HTERT RPE-1 (cell line): ENCODE measurements around the gene SCAMP3.

Experiments
- in situ Hi-C: fragments of 300-500 bp; cut with MboI; formaldehyde crosslinking; loops from 4 replicates; pipeline ENCODE4 v1.14.3; 2020; ENCODE audit warnings: low sequenced_read_pairs

SCAMP3 gene

DNA sequence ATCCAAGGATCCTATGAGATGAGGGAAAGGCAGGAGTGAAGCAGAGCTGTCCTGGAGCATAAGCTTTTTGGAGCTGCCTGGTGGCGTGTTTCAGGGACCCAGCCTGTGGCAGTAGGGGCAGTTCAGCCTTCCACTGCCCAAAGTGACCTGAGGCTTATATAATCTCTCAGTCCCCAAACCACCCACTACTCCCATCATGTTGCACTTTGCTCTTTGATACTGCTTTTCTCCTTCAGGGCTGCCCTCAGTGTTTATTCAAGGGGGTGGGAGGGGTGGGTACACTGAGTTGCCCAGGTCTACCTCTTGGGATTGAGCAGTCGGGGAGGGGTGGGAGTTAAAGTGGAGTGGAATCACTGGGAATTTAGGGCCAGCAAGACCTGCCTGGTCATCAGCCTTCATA, 24.4 kb upstream of the SCAMP3 start:
- in situ Hi-C loops: no loop called here

DNA sequence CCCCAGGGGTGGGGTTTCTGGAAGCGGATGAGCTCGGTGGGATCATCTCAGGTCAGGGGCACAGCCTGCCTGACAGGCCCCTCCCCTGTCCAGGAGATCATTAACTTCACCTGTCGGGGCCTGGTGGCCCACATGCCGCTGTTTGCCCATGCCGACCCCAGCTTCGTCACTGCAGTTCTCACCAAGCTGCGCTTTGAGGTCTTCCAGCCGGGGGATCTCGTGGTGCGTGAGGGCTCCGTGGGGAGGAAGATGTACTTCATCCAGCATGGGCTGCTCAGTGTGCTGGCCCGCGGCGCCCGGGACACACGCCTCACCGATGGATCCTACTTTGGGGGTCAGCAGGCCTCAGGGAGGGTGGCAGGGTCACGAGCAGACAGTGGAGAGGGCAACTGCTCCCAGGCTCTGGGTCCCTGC, 23.5 kb upstream of the SCAMP3 start:
- in situ Hi-C loops: no loop called here

DNA sequence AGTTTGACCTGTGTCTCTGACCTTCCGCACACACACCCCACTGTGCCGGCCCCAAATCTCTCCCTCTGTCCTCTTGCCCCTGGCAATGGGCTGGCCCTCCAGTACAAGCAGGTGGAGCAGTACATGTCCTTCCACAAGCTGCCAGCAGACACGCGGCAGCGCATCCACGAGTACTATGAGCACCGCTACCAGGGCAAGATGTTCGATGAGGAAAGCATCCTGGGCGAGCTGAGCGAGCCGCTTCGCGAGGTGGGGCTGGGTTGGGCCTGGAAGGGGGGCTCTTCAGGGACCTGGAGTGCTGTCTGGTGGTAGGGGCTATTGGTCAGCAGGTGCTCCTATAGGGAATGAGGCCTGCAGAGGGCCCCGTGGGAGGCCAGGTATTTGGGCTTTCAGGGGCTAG, 22.9 kb upstream of the SCAMP3 start:
- in situ Hi-C loops: no loop called here

DNA sequence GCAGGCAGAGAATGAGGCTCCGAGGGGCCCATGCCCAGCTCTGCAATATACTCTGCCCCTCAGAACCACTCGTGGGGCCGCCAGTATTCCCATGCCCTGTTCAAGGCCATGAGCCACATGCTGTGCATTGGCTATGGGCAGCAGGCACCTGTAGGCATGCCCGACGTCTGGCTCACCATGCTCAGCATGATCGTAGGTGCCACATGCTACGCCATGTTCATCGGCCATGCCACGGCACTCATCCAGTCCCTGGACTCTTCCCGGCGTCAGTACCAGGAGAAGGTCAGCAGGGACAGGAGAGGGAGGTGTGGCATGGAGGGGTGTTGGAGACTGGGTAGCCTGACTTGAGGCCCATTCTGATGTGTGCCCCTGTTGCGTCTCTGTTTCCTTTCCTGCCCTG, 22.3 kb upstream of the SCAMP3 start:
- in situ Hi-C loops: no loop called here

DNA sequence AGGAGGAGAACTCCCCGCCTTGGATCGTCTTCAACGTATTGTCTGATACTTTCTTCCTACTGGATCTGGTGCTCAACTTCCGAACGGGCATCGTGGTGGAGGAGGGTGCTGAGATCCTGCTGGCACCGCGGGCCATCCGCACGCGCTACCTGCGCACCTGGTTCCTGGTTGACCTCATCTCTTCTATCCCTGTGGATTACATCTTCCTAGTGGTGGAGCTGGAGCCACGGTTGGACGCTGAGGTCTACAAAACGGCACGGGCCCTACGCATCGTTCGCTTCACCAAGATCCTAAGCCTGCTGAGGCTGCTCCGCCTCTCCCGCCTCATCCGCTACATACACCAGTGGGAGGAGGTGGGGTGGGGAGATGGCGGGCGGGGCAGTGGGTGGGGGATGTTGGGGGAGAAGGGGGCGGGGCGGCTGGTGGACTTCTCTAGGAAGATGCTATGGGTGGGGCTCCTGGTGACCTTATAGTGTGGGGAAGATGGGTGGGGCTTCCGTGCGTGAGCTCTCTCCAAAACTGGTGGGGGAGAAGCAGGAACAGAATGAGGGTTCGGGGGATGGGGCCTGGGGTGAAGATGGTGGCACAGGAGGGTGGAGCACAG, 20.4 kb upstream of the SCAMP3 start:
- in situ Hi-C loops: no loop called here

DNA sequence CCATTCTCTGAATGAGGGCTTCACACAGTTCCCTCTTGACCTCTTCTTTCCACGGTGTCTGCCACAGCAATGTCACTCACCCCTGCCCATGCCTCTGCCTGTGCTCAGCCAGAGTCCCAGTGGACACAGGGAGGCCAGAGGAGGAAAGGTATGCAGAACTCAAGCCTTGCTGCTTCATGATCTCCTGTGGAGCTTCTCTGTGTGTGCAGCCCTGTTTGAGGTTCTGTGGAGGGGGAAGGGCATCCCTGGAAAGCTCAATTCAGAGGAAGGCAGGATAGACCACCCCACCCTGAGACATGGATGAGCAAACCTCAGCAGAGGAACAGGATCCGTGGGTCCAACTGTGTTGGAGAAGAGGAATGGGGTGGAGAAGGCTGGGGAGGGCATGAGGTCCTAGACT, 17.1 kb upstream of the SCAMP3 start:
- in situ Hi-C loops: no loop called here

DNA sequence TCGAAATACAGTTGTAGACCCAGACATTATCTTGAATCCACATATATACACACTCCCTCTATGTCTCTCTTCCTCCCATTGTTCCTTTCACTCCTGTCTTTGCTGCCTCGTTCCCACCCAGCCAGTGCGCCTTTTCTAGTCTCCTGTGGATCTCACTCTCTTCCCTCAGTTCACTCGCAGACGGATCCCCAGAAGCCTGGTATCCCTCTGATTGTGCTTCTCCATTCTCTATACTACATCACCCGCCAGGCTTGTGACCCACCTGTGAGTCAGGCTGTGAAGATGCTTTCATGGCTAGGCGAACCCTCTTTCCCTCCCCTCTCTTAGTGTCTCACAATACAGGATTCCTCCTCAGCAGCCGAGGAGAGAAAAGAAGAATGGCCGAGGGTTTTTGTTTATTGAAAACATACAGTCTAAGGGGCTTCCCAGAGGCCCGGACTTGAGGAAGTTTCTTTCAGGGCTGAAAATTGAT, 16.6 kb upstream of the SCAMP3 start:
- in situ Hi-C loops: no loop called here

DNA sequence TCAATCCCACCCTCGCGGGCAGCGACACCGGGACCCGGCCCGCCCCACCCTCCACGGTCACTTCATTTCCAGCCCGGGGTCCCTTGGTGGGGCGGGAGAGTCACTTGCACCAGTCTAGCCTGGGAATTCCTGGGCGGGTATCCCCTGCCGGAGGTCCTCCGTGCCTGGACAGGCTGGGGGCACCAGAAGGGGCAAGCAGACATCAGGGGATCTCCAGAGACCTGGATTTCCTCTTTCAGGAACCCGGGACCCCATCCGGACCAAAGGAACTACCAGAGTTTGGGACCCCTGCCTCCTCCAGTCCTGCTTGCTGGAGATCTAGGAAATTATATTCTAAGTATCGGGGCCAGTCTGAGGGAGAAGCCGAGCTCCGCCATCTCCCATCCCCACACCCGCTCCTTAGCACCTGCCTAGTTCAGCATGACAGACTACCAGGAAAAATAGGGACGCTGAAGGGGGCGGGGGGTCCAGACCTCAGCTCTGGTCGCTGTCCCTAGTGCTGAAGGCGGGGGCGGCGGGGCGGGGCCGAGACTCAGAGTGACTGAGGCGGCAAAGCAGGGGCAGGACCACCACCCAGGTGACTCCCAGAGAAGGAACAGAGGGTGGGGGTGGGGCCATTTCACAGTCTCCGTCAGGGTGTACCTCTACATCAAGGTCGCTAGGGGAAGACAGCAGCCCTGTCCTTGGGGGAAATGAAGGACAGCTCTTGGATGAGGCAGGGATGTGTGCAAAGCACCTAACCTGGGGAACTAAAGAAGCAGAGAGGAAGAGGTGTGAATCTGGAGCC, 15.9 kb upstream of the SCAMP3 start:
- in situ Hi-C loops: no loop called here

DNA sequence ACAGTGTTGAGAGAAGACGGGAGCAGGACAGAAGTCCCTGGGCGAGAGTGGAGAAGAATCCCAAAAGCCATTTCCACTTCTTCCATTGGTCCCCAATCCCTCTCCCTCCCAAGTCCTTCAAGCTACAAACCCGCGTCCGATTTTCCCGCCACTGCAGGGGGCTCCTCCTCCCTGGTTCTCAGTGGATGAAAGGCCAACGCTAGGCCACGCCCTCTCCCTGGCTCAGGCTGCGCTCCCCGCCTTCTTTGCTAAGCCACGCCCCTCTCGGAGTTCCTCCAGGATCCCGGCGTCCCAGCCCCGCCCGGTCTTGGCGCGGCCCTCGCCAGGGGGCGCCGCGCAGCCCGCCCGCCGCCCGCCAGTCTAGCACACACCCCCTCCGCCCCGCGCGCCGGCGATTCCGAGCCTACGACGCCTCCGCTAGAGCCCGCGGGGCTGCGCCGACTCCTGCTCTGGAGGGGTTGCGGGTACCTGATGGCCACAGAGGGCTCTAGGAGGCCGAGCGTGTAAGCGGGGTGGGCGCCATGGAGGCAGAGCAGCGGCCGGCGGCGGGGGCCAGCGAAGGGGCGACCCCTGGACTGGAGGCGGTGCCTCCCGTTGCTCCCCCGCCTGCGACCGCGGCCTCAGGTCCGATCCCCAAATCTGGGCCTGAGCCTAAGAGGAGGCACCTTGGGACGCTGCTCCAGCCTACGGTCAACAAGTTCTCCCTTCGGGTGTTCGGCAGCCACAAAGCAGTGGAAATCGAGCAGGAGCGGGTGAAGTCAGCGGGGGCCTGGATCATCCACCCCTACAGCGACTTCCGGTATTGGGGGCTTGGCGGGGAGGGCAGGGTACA, 15.1 kb upstream of the SCAMP3 start, which contains the start of gene HCN3:
HCN3 (plus strand) TSS at position 394 of the 832 bp plus-strand sequence; CDS start at position 522, 128 bp downstream.
- in situ Hi-C loops: no loop called here

DNA sequence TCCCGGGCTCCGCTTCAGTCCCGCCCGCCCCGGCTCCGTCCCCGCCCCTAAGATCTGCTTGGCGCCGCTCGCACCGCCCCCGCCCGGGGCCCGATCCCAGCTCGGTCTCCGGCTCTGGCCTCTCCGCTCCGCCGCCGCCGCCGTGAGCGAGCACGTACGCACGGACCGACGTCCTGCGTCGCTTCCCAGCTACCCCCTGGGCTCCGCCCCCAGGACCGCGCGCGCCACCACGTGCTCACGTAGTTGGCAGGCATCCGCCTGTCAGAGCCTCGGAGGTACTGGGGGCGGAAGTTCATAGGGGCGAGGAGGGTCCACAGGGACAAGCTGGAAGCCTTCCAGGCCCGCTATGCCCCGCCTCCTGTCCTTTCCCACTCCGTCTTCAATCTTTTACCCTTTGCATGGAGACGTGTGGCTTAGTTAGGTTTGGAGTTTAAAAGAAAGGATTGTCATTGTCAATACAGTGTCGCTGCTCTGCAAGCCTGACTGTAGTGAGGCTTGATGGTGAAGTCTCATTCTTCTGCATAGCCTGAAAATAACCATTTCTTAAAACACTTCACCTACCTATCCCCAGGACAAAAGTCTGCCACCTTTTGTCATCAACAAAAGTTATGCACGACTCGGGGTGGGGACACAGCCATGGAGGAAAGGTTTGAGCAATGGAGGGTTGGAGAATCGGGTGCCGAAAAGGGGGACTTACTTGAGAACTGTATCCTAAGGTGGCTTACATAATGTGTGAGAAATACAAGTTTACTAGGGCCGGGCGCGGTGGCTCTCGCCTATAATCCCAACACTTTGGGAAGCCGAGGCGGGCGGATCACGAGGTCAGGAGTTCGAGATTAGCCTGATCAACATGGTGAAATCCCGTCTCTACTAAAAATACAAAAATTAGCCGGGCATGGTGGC, 11.4 kb upstream of the SCAMP3 start, which contains the start of gene CLK2:
CLK2 (minus strand) TSS at position 162 of the 903 bp plus-strand sequence. CDS start 2,527 bp downstream, outside the sequence.
- in situ Hi-C loops: no loop called here

DNA sequence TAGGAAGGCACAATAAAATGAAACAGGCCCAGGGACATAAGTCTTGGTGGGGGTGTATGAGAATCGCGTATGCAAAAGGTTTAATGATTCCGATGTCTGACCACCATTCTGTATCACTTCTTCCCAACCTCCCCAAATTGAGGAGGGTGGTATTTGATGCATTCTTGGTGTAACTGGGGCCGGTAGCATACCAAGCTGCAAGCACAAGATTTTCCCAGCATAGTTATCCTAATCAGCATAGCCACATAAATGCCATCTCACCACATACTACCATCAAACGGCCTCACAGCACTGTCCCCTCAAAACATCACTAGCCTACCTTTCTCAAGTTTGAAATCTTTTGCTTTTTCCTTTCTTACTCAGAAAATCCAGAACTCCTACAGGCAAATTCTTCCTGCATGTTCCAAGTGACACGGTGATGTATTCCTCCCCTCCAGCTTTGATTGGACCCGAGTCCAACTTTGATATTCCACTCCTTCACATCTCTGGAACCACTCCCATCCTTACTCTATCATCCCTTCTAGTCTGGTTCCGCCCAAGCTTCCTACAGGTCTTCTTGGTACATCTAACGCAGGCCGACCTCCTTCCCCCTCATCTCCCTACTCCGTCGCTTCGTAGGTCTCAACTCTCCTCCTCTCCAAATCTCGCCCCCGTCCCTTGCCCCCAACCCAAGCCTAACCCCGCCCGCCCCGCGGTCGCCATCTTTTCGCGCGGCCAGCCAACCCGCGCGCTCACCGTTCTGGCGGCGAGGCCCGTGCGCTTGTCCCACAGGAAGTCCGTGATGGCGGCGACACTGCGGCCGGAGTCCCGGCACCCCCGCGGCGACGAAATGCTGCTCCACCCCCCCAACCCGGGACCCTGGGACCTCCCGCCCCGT, 10.5 kb upstream of the SCAMP3 start:
- in situ Hi-C loops: no loop called here

DNA sequence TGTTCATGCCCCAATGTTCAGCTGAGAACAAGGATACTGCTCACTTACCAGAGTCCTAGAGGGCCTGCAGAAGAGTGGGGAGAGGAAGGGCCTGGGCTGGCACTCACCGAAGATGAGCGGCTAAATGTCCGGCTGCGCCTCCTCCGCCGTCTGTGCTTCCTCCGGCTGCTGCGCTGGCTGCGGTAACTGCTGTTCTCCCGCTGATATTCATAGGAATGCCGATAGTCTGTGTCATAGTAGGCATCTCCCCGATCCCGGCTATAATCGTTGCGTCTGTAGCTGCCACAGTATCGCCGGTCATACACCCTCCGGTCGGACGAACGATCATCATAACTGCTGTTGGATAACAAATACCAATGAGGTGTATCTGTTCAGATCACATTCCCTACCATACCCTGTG, 7.2 kb upstream of the SCAMP3 start:
- in situ Hi-C loops: no loop called here

DNA sequence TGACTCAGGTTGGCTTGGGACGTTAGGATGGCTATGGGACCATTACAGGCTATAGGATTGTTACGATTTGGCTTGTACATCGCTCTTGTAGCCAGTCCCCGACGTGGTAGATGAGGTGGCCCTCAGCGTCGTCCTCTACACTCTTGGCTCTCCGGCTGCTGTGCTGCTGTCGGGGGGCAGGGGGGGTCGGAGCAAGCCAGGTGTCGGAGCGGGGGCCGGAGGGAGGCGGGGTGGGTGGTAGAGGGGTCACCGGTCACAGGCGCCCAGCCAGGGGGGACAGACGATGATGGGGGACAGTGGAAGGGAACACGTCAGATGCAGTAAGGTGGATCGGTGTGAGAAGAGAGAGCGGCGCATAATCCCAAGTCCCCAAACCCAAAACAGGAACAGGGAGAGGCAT, 6.5 kb upstream of the SCAMP3 start:
- in situ Hi-C loops: no loop called here

DNA sequence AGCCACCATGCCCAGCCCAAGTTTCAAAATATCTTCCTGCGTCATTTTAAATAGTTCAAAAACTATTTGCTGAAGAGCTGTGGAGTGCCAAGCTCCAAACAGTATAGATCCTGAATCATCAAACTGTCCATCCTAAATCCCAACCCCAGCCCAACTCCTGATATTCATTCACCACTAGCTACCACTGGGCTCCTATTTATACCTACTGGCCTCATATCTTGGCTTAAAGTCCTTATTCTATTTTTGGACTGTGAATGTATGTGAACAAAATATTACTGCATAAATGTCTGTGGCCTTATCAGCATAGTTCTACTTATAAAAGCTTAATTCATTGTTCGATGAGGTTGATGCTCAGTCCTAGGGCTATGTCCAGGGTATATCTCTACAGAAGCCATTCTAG, 5.2 kb upstream of the SCAMP3 start:
- in situ Hi-C loops: no loop called here

DNA sequence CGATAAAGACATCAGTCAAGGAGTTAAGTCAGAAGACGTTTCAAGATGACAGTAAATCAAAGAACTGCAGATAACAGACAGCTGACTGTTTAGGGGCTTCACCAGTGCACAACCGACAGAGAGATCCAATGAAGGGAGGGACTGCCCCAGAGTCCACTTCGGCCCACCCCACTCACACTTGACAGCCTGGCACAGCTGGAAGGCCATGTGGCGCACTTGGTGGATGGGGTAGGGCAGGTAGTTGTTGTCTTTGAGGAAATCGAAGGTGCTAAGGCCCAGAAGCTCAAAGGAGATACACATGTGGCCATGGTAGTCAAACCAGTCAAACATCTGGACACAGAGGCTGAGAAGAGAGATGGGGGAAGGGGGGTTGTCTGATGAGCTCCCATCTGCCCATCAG, 4.4 kb upstream of the SCAMP3 start:
- in situ Hi-C loops: no loop called here

DNA sequence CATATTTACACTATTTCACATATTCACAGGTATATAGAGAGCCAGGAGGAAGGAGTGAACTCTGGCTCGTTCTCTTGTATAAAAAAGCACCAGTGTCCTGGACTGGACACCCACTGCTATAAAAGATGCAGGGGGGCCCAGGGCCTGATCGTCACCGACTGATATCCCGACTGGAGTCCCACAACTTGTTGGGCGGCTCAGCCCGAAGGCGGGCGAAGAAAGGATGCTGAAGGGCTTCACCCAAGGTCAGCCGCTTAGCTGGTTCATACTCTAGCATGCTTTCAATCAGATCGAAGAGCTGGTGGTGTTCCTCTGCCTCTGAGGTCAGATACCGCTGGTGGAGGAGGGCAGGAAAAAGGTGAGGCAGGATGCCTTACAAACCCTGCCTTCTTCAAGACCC, 907 bp upstream of the SCAMP3 start:
- in situ Hi-C loops: no loop called here

DNA sequence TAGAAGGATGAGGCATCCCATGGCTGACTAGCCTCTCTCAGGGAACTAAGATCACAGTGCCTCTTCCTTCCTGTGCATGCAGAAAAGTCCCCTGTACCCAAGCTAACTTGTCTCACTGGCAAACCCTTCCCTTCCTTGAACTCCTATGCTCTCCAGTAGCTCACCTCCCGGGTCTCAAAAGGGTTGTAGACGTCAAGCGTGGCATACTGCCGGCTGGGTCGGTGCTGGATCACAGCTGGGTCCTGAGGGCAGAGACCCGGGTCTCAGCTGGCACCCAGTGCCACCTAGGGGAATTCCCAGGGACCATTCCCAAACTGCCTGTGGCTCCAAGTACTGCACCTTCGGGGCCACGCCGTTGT, 688 bp downstream of the SCAMP3 start:
- in situ Hi-C loops: no loop called here

DNA sequence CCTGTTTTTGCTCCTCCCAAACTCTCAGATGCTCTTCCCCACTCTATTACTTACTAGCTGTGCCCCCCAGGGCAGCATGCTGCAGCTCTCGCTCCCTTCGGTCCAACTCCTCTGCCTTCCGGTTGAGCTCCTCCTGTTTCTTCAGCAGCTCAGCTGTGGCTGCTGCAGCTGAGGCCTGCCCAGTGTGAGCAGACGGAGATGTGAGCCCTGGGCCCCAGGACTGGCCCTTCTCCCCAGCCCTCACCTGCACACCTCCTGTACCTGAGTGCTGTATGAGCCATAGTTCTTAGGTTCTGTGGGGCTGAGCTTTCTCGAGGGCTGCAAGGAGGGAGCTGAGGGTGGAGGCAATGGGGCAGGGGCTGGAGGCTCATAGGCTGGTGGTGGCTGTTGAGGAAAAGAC, 1.9 kb downstream of the SCAMP3 start:
- in situ Hi-C loops: no loop called here

DNA sequence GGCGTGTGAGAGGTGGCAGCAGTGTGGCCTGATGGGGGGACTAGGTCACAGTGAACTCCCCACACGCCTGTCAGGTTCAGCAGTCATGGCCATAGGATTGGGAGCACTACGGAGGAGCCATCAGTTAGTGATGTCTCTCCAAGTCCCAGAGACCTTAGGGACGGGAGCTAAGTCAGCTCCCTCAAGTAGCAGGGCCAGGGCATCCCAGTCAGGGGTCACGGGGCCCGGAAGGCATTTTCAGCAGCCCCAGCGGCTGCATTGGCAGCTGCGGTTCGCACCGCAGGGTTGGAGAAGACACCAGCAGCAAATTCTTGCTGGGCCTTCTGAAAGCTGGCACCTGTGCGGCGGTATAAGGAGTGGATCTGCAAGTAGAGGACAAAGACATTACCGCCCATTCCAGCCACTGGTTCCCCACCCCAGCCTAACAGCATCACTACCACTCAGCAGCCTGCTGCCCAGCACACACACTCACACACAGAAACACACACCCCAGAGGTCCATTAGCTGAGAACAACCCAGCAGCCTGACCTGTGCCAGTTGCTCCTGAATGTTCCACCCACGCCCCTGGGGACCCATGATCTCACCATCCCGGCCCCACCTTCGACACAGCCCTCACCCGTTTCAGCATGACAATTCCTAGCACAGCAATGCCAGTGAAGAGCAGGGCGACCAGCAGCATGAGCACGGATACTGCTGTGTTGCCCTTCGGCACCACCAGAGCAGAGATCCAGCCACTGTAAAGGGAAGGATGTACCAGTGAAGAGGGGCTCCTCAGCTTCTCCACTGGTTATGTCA, 5.9 kb downstream of the SCAMP3 start:
- in situ Hi-C loops: no loop called here
